AG04449 (cell line): Measurements from ENCODE around the gene CCDC80.
A peak's percentile ranks its signal among the peaks of the same experiment; 100 is the strongest.
"Not testable (repeated sequence)": the region's sequence is repeated elsewhere in the genome, so short reads cannot be mapped to it uniquely, and the experiment has no call there.

ENCODE experiments used
- CTCF ChIA-PET: fragments of 350-600 bp; formaldehyde crosslinking; extraction: SDS; loops from one replicate; lab custom pipeline; 2021; ENCODE audit warnings: antibody characterized with exemption; lab: Yijun Ruan, JAX
- POLR2A ChIA-PET: fragments of 400-600, 350-600 bp; formaldehyde crosslinking; extraction: SDS; loops from one replicate; lab custom pipeline; 2020; ENCODE audit warnings: antibody characterized with exemption, inconsistent platforms; lab: Yijun Ruan, JAX
- DNase-seq: peaks from one replicate; pipeline ENCODE4 v3.0.0-alpha.2; 2010; ENCODE audit warnings: low read depth, low spot score
- H3K4me3 ChIP-seq: 2 replicates; pipeline ENCODE4 v1.5.1; 2011; ENCODE audit warnings: low read depth, mild to moderate bottlenecking, control low read depth, low read length
- TF ChIP-seq, protein P1 (sequence below): IDR thresholded peaks from one replicate; pipeline ENCODE4 v1.5.1; 2011; ENCODE audit warnings: mild to moderate bottlenecking, moderate library complexity, low read length, control low read depth, inconsistent platforms; ENCODE audit not compliant: insufficient read depth; ENCODE audit errors: missing control alignments

CCDC80 gene

DNA sequence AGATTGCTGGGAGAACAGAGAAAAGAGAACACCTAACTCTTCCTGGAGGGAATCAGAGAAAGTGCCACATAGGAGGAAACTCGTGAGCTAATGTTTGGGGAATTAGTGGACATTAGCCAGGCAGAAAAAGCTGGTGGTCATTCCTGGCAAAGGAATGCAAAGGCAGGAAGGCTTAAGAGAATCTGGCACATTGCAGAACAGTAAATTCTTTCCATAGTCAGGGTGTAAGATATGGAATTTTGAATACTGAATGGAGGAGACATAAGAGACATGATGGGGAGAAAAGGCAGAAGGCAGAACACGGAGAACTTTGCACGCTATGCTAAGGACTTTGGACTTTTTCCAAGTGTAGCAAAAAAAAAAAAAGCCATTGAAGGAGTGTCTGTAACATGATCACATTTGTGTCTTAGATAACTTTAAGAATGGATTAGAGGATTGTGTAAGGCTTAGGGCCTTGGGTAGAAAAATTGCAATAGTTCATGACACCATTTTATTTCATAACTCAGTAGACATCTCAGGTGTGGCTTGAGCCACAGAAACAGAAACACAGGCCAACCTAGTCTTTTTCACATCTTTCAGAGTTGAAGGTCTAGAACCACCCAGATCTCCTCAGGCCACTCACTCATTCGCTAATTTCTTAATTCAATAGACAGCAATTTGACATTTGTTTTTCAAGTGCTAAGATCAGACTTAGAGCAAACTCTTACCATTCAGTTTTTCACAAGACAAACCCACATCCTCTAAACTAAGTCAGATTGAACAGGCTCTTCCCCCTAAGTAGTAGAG is 31.2 kb upstream of the CCDC80 start:
- peak; percentile 97 for DNase-seq
- H3K4me3 ChIP-seq, result no peak overlapping the region
- TF ChIP-seq, protein P1, sequence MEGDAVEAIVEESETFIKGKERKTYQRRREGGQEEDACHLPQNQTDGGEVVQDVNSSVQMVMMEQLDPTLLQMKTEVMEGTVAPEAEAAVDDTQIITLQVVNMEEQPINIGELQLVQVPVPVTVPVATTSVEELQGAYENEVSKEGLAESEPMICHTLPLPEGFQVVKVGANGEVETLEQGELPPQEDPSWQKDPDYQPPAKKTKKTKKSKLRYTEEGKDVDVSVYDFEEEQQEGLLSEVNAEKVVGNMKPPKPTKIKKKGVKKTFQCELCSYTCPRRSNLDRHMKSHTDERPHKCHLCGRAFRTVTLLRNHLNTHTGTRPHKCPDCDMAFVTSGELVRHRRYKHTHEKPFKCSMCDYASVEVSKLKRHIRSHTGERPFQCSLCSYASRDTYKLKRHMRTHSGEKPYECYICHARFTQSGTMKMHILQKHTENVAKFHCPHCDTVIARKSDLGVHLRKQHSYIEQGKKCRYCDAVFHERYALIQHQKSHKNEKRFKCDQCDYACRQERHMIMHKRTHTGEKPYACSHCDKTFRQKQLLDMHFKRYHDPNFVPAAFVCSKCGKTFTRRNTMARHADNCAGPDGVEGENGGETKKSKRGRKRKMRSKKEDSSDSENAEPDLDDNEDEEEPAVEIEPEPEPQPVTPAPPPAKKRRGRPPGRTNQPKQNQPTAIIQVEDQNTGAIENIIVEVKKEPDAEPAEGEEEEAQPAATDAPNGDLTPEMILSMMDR, result no peak
- CTCF ChIA-PET, result interaction anchor here (1.6 to 2.2 kb wide), 2 partner anchors 30 to 142 kb away, joined by 3 to 7 read pairs; no protein-coding TSS in a partner anchor
- POLR2A ChIA-PET, result interaction anchor here (0.8 to 1.6 kb wide), 8 partner anchors 10 to 139 kb away, joined by 3 to 18 read pairs (median 4); no protein-coding TSS in a partner anchor

DNA sequence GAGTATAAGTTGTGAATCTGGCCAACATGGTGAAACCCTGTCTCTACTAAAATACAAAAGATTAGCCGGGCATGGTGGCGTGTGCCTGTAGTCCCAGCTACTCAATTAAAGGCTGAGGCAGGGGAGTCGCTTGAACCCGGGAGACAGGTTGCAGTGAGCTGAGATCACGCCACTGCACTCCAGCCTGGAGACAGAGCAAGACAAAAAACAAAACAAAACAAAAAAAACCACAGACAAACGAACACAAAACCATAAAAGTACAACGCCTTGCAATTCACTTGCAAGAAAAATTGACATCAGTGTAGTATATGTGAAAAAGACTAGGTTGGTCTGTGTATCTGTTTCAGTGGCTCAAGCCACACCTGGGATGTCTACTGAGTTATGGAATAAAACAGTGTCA is 29.9 kb upstream of the CCDC80 start:
- H3K4me3 ChIP-seq, result no peak overlapping the region
- no peak for DNase-seq
- CTCF ChIA-PET, result interaction anchor here (2.2 to 2.5 kb wide), 2 partner anchors 16 to 28 kb away, joined by 6 to 7 read pairs; no protein-coding TSS in a partner anchor
- POLR2A ChIA-PET, result interaction anchor here (1.5 to 1.6 kb wide), 2 partner anchors 17 to 36 kb away, joined by 4 to 18 read pairs; no protein-coding TSS in a partner anchor
- TF ChIP-seq, protein P1, result no peak

DNA sequence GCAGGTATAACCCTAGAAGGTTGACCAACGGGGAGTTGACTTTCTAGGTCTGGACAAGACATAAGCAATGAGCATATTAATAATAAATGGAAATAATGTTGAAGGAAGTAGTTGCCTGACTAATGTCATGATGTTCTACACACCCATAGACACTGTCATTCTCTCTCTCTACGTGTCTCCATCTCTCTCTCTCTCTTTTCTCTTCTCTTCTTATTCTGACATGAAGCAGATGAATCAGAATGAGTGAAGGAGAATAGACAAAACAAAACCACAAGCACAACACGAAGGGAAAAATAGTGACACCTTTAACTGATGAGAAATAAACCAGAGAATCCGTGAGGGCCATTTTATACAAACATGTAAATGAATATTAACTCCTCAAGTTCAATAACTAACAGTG is 26.7 kb upstream of the CCDC80 start:
- TF ChIP-seq, protein P1, result no peak
- ChIA-PET CTCF (no interaction called here), POLR2A (no interaction called here)
- no peak for DNase-seq
- H3K4me3 ChIP-seq, result no peak overlapping the region

DNA sequence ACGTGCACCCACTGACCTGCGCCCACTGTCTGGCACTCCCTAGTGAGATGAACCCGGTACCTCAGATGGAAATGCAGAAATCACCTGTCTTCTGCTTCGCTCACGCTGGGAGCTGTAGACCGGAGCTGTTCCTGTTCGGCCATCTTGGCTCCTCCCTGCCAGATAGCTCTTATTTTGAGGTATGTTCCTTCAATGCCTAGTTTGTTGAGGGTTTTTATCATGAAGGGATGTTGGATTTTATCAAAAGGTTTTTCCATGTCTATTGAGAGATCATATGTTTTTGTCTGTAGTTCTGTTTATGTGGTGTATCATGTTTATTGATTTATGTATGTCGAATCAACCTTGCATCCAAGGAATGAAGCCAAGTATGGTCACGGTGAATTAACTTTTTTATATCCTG is 24.1 kb upstream of the CCDC80 start:
- POLR2A ChIA-PET, H3K4me3 ChIP-seq, DNase-seq: not testable (repeated sequence)
- CTCF ChIA-PET, result interaction anchor here (0.7 kb wide), 1 partner anchor 23 kb away, joined by 3 read pairs; no protein-coding TSS in a partner anchor

DNA sequence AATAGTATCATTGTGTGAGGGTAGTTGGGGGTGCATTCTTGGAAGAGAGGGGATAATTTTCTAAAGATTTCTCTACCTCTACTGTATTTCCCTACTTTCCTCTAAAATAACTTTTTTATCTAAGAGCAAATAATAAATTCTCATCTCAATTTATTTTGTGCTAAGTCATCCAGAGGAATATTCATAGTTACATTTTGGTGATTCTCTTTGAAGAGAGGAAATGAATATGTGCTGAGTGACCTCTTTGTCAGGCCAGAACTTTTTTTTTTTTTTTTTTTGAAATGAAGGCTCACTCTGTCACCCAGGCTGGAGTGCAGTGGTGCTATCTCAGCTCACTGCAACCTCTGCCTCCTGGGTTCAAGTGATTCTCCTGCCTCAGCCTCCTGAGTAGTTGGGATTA is 15.1 kb upstream of the CCDC80 start:
- CTCF ChIA-PET, result interaction anchor here (1.6 kb wide), 1 partner anchor 79 kb away, joined by 3 read pairs; no protein-coding TSS in a partner anchor

DNA sequence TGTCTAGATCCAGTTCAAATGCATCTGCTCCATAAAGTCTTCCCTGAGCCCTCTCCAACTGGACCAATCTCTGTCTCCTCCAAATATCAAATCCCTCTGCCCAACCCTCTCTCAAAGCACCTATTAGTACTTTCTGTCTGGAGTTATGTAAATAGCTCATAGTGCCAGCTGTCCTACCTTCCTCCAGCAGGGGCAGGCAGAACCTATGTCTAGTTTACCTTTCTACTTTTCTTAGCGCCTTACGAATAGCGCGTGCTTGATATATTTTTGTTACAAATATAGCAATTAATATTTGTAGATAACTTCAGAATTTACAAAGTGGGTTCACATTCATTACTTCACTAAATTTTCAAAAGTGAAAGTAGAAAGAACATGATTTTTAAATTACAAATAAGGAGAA is 14.0 kb upstream of the CCDC80 start:
- TF ChIP-seq, protein P1, result no peak
- DNase-seq, result no peak
- CTCF ChIA-PET, result interaction anchor here (1.0 to 3.3 kb wide), 7 partner anchors 9 to 159 kb away, joined by 3 to 26 read pairs (median 5); no protein-coding TSS in a partner anchor
- POLR2A ChIA-PET, result interaction anchor here (1.0 to 2.5 kb wide), 4 partner anchors 13 to 115 kb away, joined by 3 to 16 read pairs (median 6); no protein-coding TSS in a partner anchor
- no peak overlapping the region for H3K4me3 ChIP-seq

More for the DNA sequence above, 15.1 kb upstream of the CCDC80 start:
- no peak for DNase-seq
- H3K4me3 ChIP-seq, result no peak overlapping the region
- TF ChIP-seq, protein P1, result no peak
- POLR2A ChIA-PET, result no interaction called here
